Neural progenitor cell (in vitro differentiated cells): ENCODE measurements around the gene PHLPP2.

Experiments used
- CTCF ChIP-seq: fragments of 200-600 bp; sonication (generic); IDR thresholded peaks from 2 replicates; pipeline ENCODE4 v1.5.1; 2017; ENCODE audit warnings: antibody characterized with exemption, mild to moderate bottlenecking
- EZH2 ChIP-seq: fragments of 200-600 bp; sonication (generic); IDR thresholded peaks from 2 replicates; pipeline ENCODE4 v1.6.1; 2017; ENCODE audit warnings: antibody characterized with exemption, mild to moderate bottlenecking, moderate library complexity

- TF ChIP-seq CTCF (no peak), EZH2 (no peak)
These were observed 53.3 kb downstream of the PHLPP2 start for GRCh38 chr16:71671165-71671564.
